ENCODE results near the gene STH.

GRCh38 chr17:45963889-45964288 is 35.2 kb upstream of the STH start:
- TF ChIP-seq EZH2 (IDR thresholded peaks at IDR 0.05; ENCODE audit: low read length) (no peak), CTCF (optimal IDR thresholded peaks at IDR 0.05 in 1 of 3, IDR thresholded peaks at IDR 0.05 in 1 of 3, conservative IDR thresholded peaks at IDR 0.05 in 1 of 3; ENCODE audit: extremely low read depth in 1 of 3, insufficient read depth in 2 of 3, low read length in 3 of 3) (no peak)
